Trophoblast cell (in vitro differentiated cells and primary cell): ENCODE data around the gene IGF2BP1.

ENCODE experiments used
- DNase-seq, 2 donors: peaks; one replicate each; pipeline ENCODE4 v3.0.0-alpha.2; 2016
- H2AFZ ChIP-seq: 2 replicates; pipeline ENCODE4 v1.6.1; 2013; ENCODE audit warnings: low read length, moderate library complexity, mild to moderate bottlenecking; ENCODE audit not compliant: insufficient read depth, poor library complexity
- H2AK5ac ChIP-seq: 2 replicates; pipeline ENCODE4 v1.6.1; 2013; ENCODE audit warnings: mild to moderate bottlenecking, low read length
- H2BK120ac ChIP-seq: 2 replicates; pipeline ENCODE4 v1.6.1; 2013; ENCODE audit warnings: low read length, mild to moderate bottlenecking, moderate library complexity; ENCODE audit not compliant: insufficient read depth, poor library complexity
- H2BK12ac ChIP-seq: 2 replicates; pipeline ENCODE4 v1.6.1; 2013; ENCODE audit warnings: mild to moderate bottlenecking, low read length, moderate library complexity
- H2BK5ac ChIP-seq: 2 replicates; pipeline ENCODE4 v1.6.1; 2013; ENCODE audit warnings: low read length, low read depth, moderate library complexity, mild to moderate bottlenecking; ENCODE audit not compliant: poor library complexity
- H3K14ac ChIP-seq: 2 replicates; pipeline ENCODE4 v1.6.1; 2013; ENCODE audit warnings: mild to moderate bottlenecking, low read length
- H3K18ac ChIP-seq: 2 replicates; pipeline ENCODE4 v1.6.1; 2013; ENCODE audit warnings: mild to moderate bottlenecking, low read length
- H3K23ac ChIP-seq: 2 replicates; pipeline ENCODE4 v1.6.1; 2013; ENCODE audit warnings: low read length
- H3K27ac ChIP-seq: 2 replicates; pipeline ENCODE4 v1.5.1; 2013; ENCODE audit warnings: low read depth, mild to moderate bottlenecking, inconsistent platforms, low read length, moderate library complexity
- H3K27me3 ChIP-seq: 2 replicates; pipeline ENCODE4 v1.6.1; 2013; ENCODE audit warnings: inconsistent platforms, mild to moderate bottlenecking, low read length, moderate library complexity; ENCODE audit not compliant: insufficient read depth
- H3K36me3 ChIP-seq, 2 experiments: 1 replicate in 1 of 2; 2 replicates in 1 of 2; pipeline ENCODE4 v1.6.1; 2013; ENCODE audit warnings: low read length in 2 of 2, mild to moderate bottlenecking in 2 of 2, moderate library complexity in 1 of 2; ENCODE audit not compliant: insufficient read depth in 2 of 2, control insufficient read depth in 1 of 2
- H3K4ac ChIP-seq: 2 replicates; pipeline ENCODE4 v1.6.1; 2013; ENCODE audit warnings: low read depth, mild to moderate bottlenecking, low read length, moderate library complexity
- H3K4me1 ChIP-seq, 2 experiments: 1 replicate in 1 of 2; 2 replicates in 1 of 2; pipeline ENCODE4 v1.6.1; 2013; ENCODE audit warnings: low read length in 2 of 2, mild to moderate bottlenecking in 2 of 2, moderate library complexity in 1 of 2; ENCODE audit not compliant: insufficient read depth in 2 of 2, control insufficient read depth in 1 of 2
- H3K4me2 ChIP-seq: 2 replicates; pipeline ENCODE4 v1.6.1; 2013; ENCODE audit warnings: inconsistent platforms, mild to moderate bottlenecking, low read length, moderate library complexity
- H3K4me3 ChIP-seq: 2 replicates; pipeline ENCODE4 v1.5.1; 2013; ENCODE audit warnings: mild to moderate bottlenecking, low read depth, low read length, inconsistent platforms
- H3K79me1 ChIP-seq: one replicate; pipeline ENCODE4 v1.6.1; 2013; ENCODE audit warnings: low read length
- H3K79me2 ChIP-seq: 2 replicates; pipeline ENCODE4 v1.6.1; 2013; ENCODE audit warnings: low read length, mild to moderate bottlenecking; ENCODE audit not compliant: control insufficient read depth, insufficient read depth, poor library complexity
- H3K9ac ChIP-seq: 2 replicates; pipeline ENCODE4 v1.6.1; 2013; ENCODE audit warnings: mild to moderate bottlenecking, low read length
- H3K9me3 ChIP-seq: 2 replicates; pipeline ENCODE4 v1.6.1; 2013; ENCODE audit warnings: low read depth, mild to moderate bottlenecking, control low read depth, inconsistent platforms, low read length; ENCODE audit not compliant: insufficient read depth
- H4K12ac ChIP-seq: 2 replicates; pipeline ENCODE4 v1.6.1; 2013; ENCODE audit warnings: low read depth, mild to moderate bottlenecking, low read length, moderate library complexity
- H4K8ac ChIP-seq: 2 replicates; pipeline ENCODE4 v1.6.1; 2013; ENCODE audit warnings: low read depth, mild to moderate bottlenecking, low read length, moderate library complexity
- H4K91ac ChIP-seq: one replicate; pipeline ENCODE4 v1.6.1; 2013; ENCODE audit warnings: low read depth, mild to moderate bottlenecking, low read length, moderate library complexity
- WGBS: extraction: QIAGEN DNeasy Blood & Tissue Kit; methylation state at CpG from one replicate; pipeline ENCODE4 v1.1.7; 2013; ENCODE audit warnings: missing lambda C conversion rate; ENCODE audit not compliant: insufficient read length, insufficient coverage; ENCODE audit errors: extremely low coverage; 5-methylcytosine and 5-hydroxymethylcytosine counted together

IGF2BP1 gene

GRCh38 chr17:48993951-48994350 lies 3.2 kb upstream of the IGF2BP1 start:
- H3K18ac ChIP-seq = no peak overlapping the region
- H2BK12ac ChIP-seq = no peak overlapping the region
- H3K36me3 ChIP-seq = no peaks in the 10 kb centered on the region
- H3K9me3 ChIP-seq = no peaks in the 10 kb centered on the region
- no peak overlapping the region for H2BK5ac ChIP-seq
- H3K23ac ChIP-seq = no peak overlapping the region
- DNase-seq = no peak
- H2BK120ac ChIP-seq = no peak overlapping the region
- no peaks in the 10 kb centered on the region for H3K27me3 ChIP-seq
- H4K8ac ChIP-seq = no peak overlapping the region
- H4K91ac ChIP-seq = no peak overlapping the region
- H2AK5ac ChIP-seq = no peak overlapping the region
- no peak overlapping the region for H3K9ac ChIP-seq
- H3K4me2 ChIP-seq = no peak overlapping the region
- peaks cover 36% of the 10 kb centered on the region for H3K79me1 ChIP-seq
- H3K14ac ChIP-seq = no peak overlapping the region
- H3K27ac ChIP-seq = no peak overlapping the region
- H3K79me2 ChIP-seq = peaks cover 28% of the 10 kb centered on the region
- H4K12ac ChIP-seq = no peak overlapping the region
- H3K4me1 ChIP-seq = no peaks in the 10 kb centered on the region
- no peak overlapping the region for H3K4me3 ChIP-seq
- H3K4ac ChIP-seq = no peak overlapping the region
- H2AFZ ChIP-seq = no peak overlapping the region

GRCh38 chr17:48994549-48995303 lies 2.5 kb upstream of the IGF2BP1 start:
- H3K18ac ChIP-seq = no peak overlapping the region
- H2BK120ac ChIP-seq = no peak overlapping the region
- H3K79me1 ChIP-seq = peaks cover 40% of the 10 kb centered on the region
- H3K4me2 ChIP-seq = peak overlapping the region; percentile 77
- no peak overlapping the region for H3K4ac ChIP-seq
- no peaks in the 10 kb centered on the region for H3K27me3 ChIP-seq
- H3K14ac ChIP-seq = no peak overlapping the region
- WGBS = no CpG with 5 or more reads among the region's 3 CpGs
- H4K12ac ChIP-seq = no peak overlapping the region
- H3K4me1 ChIP-seq = no peaks in the 10 kb centered on the region
- H4K91ac ChIP-seq = no peak overlapping the region
- peak overlapping the region; percentile 99 for H3K27ac ChIP-seq
- H3K23ac ChIP-seq = no peak overlapping the region
- H2AK5ac ChIP-seq = no peak overlapping the region
- H3K36me3 ChIP-seq = no peaks in the 10 kb centered on the region
- H4K8ac ChIP-seq = no peak overlapping the region
- H3K79me2 ChIP-seq = peaks cover 35% of the 10 kb centered on the region
- H3K9me3 ChIP-seq = no peaks in the 10 kb centered on the region
- H2AFZ ChIP-seq = no peak overlapping the region
- H3K4me3 ChIP-seq = no peak overlapping the region
- H3K9ac ChIP-seq = peak overlapping the region; percentile 98
- no peak overlapping the region for H2BK12ac ChIP-seq
- H2BK5ac ChIP-seq = peak overlapping the region; percentile 94
- DNase-seq = no peak

GRCh38 chr17:48995304-48995973 lies 1.7 kb upstream of the IGF2BP1 start:
- DNase-seq = peak in 1 of 2 donors; percentile 34
- no peak overlapping the region for H3K23ac ChIP-seq
- peak overlapping the region; percentile 94 for H4K8ac ChIP-seq
- no CpG with 5 or more reads among the region's 46 CpGs for WGBS
- peak overlapping the region; percentile 97 for H4K91ac ChIP-seq
- no peaks in the 10 kb centered on the region for H3K9me3 ChIP-seq
- no peaks in the 10 kb centered on the region for H3K4me1 ChIP-seq
- peak overlapping the region; percentile 67 for H2AK5ac ChIP-seq
- H3K18ac ChIP-seq = peak overlapping the region; percentile 98
- peaks cover 41% of the 10 kb centered on the region for H3K79me1 ChIP-seq
- H3K14ac ChIP-seq = peak overlapping the region; percentile 99
- no peaks in the 10 kb centered on the region for H3K36me3 ChIP-seq
- peak overlapping the region; percentile 99 for H3K27ac ChIP-seq
- H3K4me3 ChIP-seq = peak overlapping the region; percentile 84
- peak overlapping the region; percentile 92 for H3K4ac ChIP-seq
- H3K79me2 ChIP-seq = peaks cover 36% of the 10 kb centered on the region
- peak overlapping the region; percentile 77 for H3K4me2 ChIP-seq
- H2AFZ ChIP-seq = peak overlapping the region; percentile 73
- peak overlapping the region; percentile 98 for H3K9ac ChIP-seq
- peak overlapping the region; percentile 96 for H2BK120ac ChIP-seq
- H2BK5ac ChIP-seq = peak overlapping the region; percentile 94
- H4K12ac ChIP-seq = peak overlapping the region; percentile 90
- H3K27me3 ChIP-seq = no peaks in the 10 kb centered on the region
- peak overlapping the region; percentile 59 for H2BK12ac ChIP-seq

GRCh38 chr17:48995974-48996721 lies 1.0 kb upstream of the IGF2BP1 start:
- peak overlapping the region; percentile 99 for H3K14ac ChIP-seq
- DNase-seq = peak in 1 of 2 donors; percentile 37
- H2AFZ ChIP-seq = peak overlapping the region; percentile 79
- no peaks in the 10 kb centered on the region for H3K27me3 ChIP-seq
- H4K8ac ChIP-seq = peak overlapping the region; percentile 96
- peak overlapping the region; percentile 77 for H3K4me2 ChIP-seq
- no CpG with 5 or more reads among the region's 66 CpGs for WGBS
- peak overlapping the region; percentile 90 for H4K12ac ChIP-seq
- H3K9ac ChIP-seq = peak overlapping the region; percentile 98
- H3K18ac ChIP-seq = peak overlapping the region; percentile 98
- peak overlapping the region; percentile 99 for H4K91ac ChIP-seq
- peak overlapping the region; percentile 99 for H2BK120ac ChIP-seq
- peaks cover 41% of the 10 kb centered on the region for H3K79me1 ChIP-seq
- H3K4me1 ChIP-seq = no peaks in the 10 kb centered on the region
- peak overlapping the region; percentile 99 for H3K27ac ChIP-seq
- H2BK12ac ChIP-seq = peak overlapping the region; percentile 59
- H3K9me3 ChIP-seq = no peaks in the 10 kb centered on the region
- peak overlapping the region; percentile 88 for H2AK5ac ChIP-seq
- no peak overlapping the region for H3K23ac ChIP-seq
- peak overlapping the region; percentile 99 for H3K4ac ChIP-seq
- H3K4me3 ChIP-seq = peak overlapping the region; percentile 84
- H3K79me2 ChIP-seq = peaks cover 36% of the 10 kb centered on the region
- H2BK5ac ChIP-seq = peak overlapping the region; percentile 99
- no peaks in the 10 kb centered on the region for H3K36me3 ChIP-seq
